K562 (cell line): Measurements from ENCODE around the gene TMEM53. TPM values are rescaled to one million over a fixed set of nuclear protein-coding genes. Genes with fewer than 3 reads are reported as not detected.
A peak's percentile ranks its signal among the peaks of the same experiment; 100 is the strongest.

Experiments
- CBX2 ChIP-seq: fragments of 200-600 bp; sonication (generic); IDR thresholded peaks from one replicate; pipeline ENCODE4 v1.6.1; 2012; ENCODE audit warnings: mild to moderate bottlenecking, low read length, inconsistent platforms; ENCODE audit not compliant: insufficient read depth, poor library complexity, severe bottlenecking
- CHD7 ChIP-seq: fragments of 200-600 bp; sonication (generic); IDR thresholded peaks from one replicate; pipeline ENCODE4 v1.6.1; 2012; ENCODE audit warnings: mild to moderate bottlenecking, low read depth, low read length, inconsistent platforms
- CREM ChIP-seq: IDR thresholded peaks from 2 replicates; pipeline ENCODE4 v1.6.1; 2014; ENCODE audit warnings: antibody characterized with exemption, low read depth
- HMGN3 ChIP-seq: IDR thresholded peaks from 2 replicates; pipeline ENCODE4 v1.6.1; 2011; ENCODE audit warnings: borderline replicate concordance, low read depth, mild to moderate bottlenecking, mixed read lengths, low read length; ENCODE audit not compliant: insufficient read length; ENCODE audit errors: extremely low read depth
- KHSRP ChIP-seq: fragments of 450-650 bp; IDR thresholded peaks from 2 replicates; pipeline ENCODE4 v1.6.1; 2017
- LCOR ChIP-seq: sonication (generic); formaldehyde crosslinking; IDR thresholded peaks from 2 replicates; pipeline ENCODE4 v1.8.0; 2022; ENCODE audit warnings: mild to moderate bottlenecking, missing genetic modification reagents
- MEIS2 ChIP-seq: fragments of 450-650 bp; IDR thresholded peaks from 2 replicates; pipeline ENCODE4 v1.6.1; 2014; ENCODE audit warnings: mild to moderate bottlenecking; ENCODE audit not compliant: partially characterized antibody
- MNT ChIP-seq, 2 experiments: fragments of 450-650 bp; conservative IDR thresholded peaks; 2 replicates each; pipeline ENCODE4 v1.6.1; 2017; ENCODE audit warnings: mild to moderate bottlenecking in 2 of 2, moderate library complexity in 2 of 2
- NR2F6 ChIP-seq: fragments of 450-650 bp; formaldehyde crosslinking; IDR thresholded peaks from 2 replicates; pipeline ENCODE4 v1.4.0; 2020; ENCODE audit warnings: mild to moderate bottlenecking
- ZBTB12 ChIP-seq: fragments of 250-450 bp; sonication (Bioruptor Pico); IDR thresholded peaks from 2 replicates; pipeline ENCODE4 v1.4.0; 2020
- ZNF77 ChIP-seq: fragments of 250-450 bp; sonication (Bioruptor Pico); IDR thresholded peaks from 2 replicates; pipeline ENCODE4 v1.5.0; 2020
- polyA plus RNA-seq, 8 experiments: library from polyadenylated mRNA; depleted of rRNA in 4 of 8; stranded (reverse) in 5 of 8; unstranded in 3 of 8; fragments of >200 nt; fragmentation: Nextera tagmentation in 2 of 8; fragmentation: Illumina TruSeq in 1 of 8; extraction: Ambion mirVana in 2 of 8; extraction: Trizol in 1 of 8; gene quantifications; 2 replicates each; pipeline versions ENCODE4 v1.2.1 to v1.2.3, GENCODE V29; 2011 to 2014; ENCODE audit warnings: inconsistent platforms in 1 of 8, missing spikeins in 1 of 8
- total RNA-seq, 7 experiments: library from RNA; depleted of rRNA in 6 of 7; stranded (reverse); fragments of >200 nt in 6 of 7; fragmentation: Illumina TruSeq in 2 of 7; extraction: Trizol in 2 of 7; gene quantifications; 2 replicates each; pipeline versions ENCODE4 v1.2.1 to v1.2.3, GENCODE V29; 2011 to 2021; ENCODE audit warnings: low replicate concordance in 1 of 7

TMEM53 gene
- total and polyA plus RNA-seq, 9 of the 15 experiments (the other 6 are each of a cell fraction or from before 2014, with no cell fraction given), result 0.23 to 3.7 (median 2.0) TPM

DNA sequence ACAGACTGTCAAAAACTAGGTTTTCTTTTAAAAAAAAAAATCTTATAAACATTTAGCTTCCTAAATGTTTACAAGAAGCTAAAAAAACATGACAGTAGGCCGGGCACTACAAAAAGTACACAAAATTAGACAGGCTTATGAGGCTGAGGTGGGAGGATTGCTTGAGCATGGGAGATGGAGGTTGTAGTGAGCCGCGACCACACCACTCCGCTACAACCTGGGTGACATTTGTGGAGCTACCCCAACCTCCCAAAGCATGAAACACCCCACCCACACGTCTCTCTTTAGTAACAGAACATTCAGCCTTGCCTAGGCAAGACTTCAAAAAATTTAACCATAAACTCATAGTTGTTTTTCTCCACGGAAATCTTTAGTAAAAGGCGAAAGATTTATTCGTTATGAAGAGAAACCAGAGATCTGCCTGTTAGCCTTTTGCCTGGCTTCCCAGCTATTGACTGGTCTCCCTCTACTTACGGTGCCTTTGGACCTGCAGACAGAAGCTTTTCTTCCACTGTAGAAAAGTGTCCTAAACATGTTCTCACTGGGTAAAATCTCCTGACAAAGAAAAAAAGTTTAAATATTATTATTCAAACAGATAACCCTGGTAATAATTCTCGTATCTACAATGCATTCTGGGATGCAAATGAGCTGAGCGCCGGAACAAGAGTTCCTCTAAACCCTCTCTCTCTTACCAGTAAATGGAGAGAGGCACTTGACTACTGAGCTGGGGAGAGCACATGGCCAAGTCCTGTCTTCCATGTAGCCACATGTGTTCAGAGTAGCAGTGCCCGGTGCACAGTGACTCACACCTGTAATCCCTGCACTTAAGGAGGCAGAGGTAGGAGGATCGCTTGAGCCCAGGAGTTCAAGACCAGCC is 47.4 kb upstream of the TMEM53 start (continued):
- peak; percentile 77 for TF ChIP-seq CHD7
- TF ChIP-seq NR2F6, result peak; percentile 99
- peak; percentile 99 for TF ChIP-seq ZNF77 (CRISPR knock-in tag)
- peak; percentile 94 for TF ChIP-seq KHSRP
- peak; percentile 33 for TF ChIP-seq MEIS2
- peak; percentile 95 for TF ChIP-seq HMGN3
- peak; percentile 79 for TF ChIP-seq CREM
- peak; percentile 72 for TF ChIP-seq ZBTB12 (CRISPR knock-in tag)
- TF ChIP-seq MNT (conservative IDR thresholded peaks at IDR 0.05), result peak; percentile 80 to 88
- TF ChIP-seq LCOR (CRISPR knock-in tag), result peak; percentile 97
- no peak for TF ChIP-seq CBX2
